Trophoblast cell (in vitro differentiated cells and primary cell): ENCODE data around the gene PRKN.
A peak's percentile ranks its signal among the peaks of the same experiment; 100 is the strongest.

Experiments
- DNase-seq, 2 donors: peaks; one replicate each; pipeline ENCODE4 v3.0.0-alpha.2; 2016
- H2AFZ ChIP-seq: 2 replicates; pipeline ENCODE4 v1.6.1; 2013; ENCODE audit warnings: low read length, moderate library complexity, mild to moderate bottlenecking; ENCODE audit not compliant: insufficient read depth, poor library complexity
- H2AK5ac ChIP-seq: 2 replicates; pipeline ENCODE4 v1.6.1; 2013; ENCODE audit warnings: mild to moderate bottlenecking, low read length
- H2BK120ac ChIP-seq: 2 replicates; pipeline ENCODE4 v1.6.1; 2013; ENCODE audit warnings: low read length, mild to moderate bottlenecking, moderate library complexity; ENCODE audit not compliant: insufficient read depth, poor library complexity
- H2BK12ac ChIP-seq: 2 replicates; pipeline ENCODE4 v1.6.1; 2013; ENCODE audit warnings: mild to moderate bottlenecking, low read length, moderate library complexity
- H2BK5ac ChIP-seq: 2 replicates; pipeline ENCODE4 v1.6.1; 2013; ENCODE audit warnings: low read length, low read depth, moderate library complexity, mild to moderate bottlenecking; ENCODE audit not compliant: poor library complexity
- H3K14ac ChIP-seq: 2 replicates; pipeline ENCODE4 v1.6.1; 2013; ENCODE audit warnings: mild to moderate bottlenecking, low read length
- H3K18ac ChIP-seq: 2 replicates; pipeline ENCODE4 v1.6.1; 2013; ENCODE audit warnings: mild to moderate bottlenecking, low read length
- H3K23ac ChIP-seq: 2 replicates; pipeline ENCODE4 v1.6.1; 2013; ENCODE audit warnings: low read length
- H3K27ac ChIP-seq: 2 replicates; pipeline ENCODE4 v1.5.1; 2013; ENCODE audit warnings: low read depth, mild to moderate bottlenecking, inconsistent platforms, low read length, moderate library complexity
- H3K27me3 ChIP-seq: 2 replicates; pipeline ENCODE4 v1.6.1; 2013; ENCODE audit warnings: inconsistent platforms, mild to moderate bottlenecking, low read length, moderate library complexity; ENCODE audit not compliant: insufficient read depth
- H3K36me3 ChIP-seq, 2 experiments: 1 replicate in 1 of 2; 2 replicates in 1 of 2; pipeline ENCODE4 v1.6.1; 2013; ENCODE audit warnings: low read length in 2 of 2, mild to moderate bottlenecking in 2 of 2, moderate library complexity in 1 of 2; ENCODE audit not compliant: insufficient read depth in 2 of 2, control insufficient read depth in 1 of 2
- H3K4ac ChIP-seq: 2 replicates; pipeline ENCODE4 v1.6.1; 2013; ENCODE audit warnings: low read depth, mild to moderate bottlenecking, low read length, moderate library complexity
- H3K4me1 ChIP-seq, 2 experiments: 1 replicate in 1 of 2; 2 replicates in 1 of 2; pipeline ENCODE4 v1.6.1; 2013; ENCODE audit warnings: low read length in 2 of 2, mild to moderate bottlenecking in 2 of 2, moderate library complexity in 1 of 2; ENCODE audit not compliant: insufficient read depth in 2 of 2, control insufficient read depth in 1 of 2
- H3K4me2 ChIP-seq: 2 replicates; pipeline ENCODE4 v1.6.1; 2013; ENCODE audit warnings: inconsistent platforms, mild to moderate bottlenecking, low read length, moderate library complexity
- H3K4me3 ChIP-seq: 2 replicates; pipeline ENCODE4 v1.5.1; 2013; ENCODE audit warnings: mild to moderate bottlenecking, low read depth, low read length, inconsistent platforms
- H3K79me1 ChIP-seq: one replicate; pipeline ENCODE4 v1.6.1; 2013; ENCODE audit warnings: low read length
- H3K79me2 ChIP-seq: 2 replicates; pipeline ENCODE4 v1.6.1; 2013; ENCODE audit warnings: low read length, mild to moderate bottlenecking; ENCODE audit not compliant: control insufficient read depth, insufficient read depth, poor library complexity
- H3K9ac ChIP-seq: 2 replicates; pipeline ENCODE4 v1.6.1; 2013; ENCODE audit warnings: mild to moderate bottlenecking, low read length
- H3K9me3 ChIP-seq: 2 replicates; pipeline ENCODE4 v1.6.1; 2013; ENCODE audit warnings: low read depth, mild to moderate bottlenecking, control low read depth, inconsistent platforms, low read length; ENCODE audit not compliant: insufficient read depth
- H4K12ac ChIP-seq: 2 replicates; pipeline ENCODE4 v1.6.1; 2013; ENCODE audit warnings: low read depth, mild to moderate bottlenecking, low read length, moderate library complexity
- H4K8ac ChIP-seq: 2 replicates; pipeline ENCODE4 v1.6.1; 2013; ENCODE audit warnings: low read depth, mild to moderate bottlenecking, low read length, moderate library complexity
- H4K91ac ChIP-seq: one replicate; pipeline ENCODE4 v1.6.1; 2013; ENCODE audit warnings: low read depth, mild to moderate bottlenecking, low read length, moderate library complexity
- WGBS: extraction: QIAGEN DNeasy Blood & Tissue Kit; methylation state at CpG from one replicate; pipeline ENCODE4 v1.1.7; 2013; ENCODE audit warnings: missing lambda C conversion rate; ENCODE audit not compliant: insufficient read length, insufficient coverage; ENCODE audit errors: extremely low coverage; 5-methylcytosine and 5-hydroxymethylcytosine counted together

Gene PRKN

DNA sequence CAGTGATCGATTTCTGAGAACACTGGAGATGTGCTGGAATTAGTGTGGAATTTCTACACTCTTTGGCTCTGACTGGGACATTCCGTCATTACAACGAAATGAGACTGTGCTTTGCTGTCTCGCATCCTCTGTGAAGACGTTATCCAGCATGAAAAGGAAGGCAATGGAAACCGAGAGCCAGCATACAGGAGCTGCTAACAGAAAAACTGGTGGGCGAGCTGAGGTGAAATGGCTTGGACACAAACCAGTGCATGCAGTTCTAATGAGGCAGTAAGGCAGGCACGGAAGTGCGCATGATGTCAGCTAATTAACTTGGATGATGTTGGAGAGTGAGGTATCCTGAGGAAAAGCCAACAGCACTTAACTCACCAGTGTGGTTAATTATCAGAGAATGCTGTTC is 1250.9 kb downstream of the PRKN start:
- Histone ChIP-seq H3K27me3 (no peaks in the 10 kb centered on the region), H2AK5ac (no peak overlapping the region), H4K91ac (no peak overlapping the region), H3K9ac (no peak overlapping the region), H3K9me3 (no peaks in the 10 kb centered on the region), H3K27ac (peak overlapping the region; percentile 12), H3K4me2 (no peak overlapping the region), H3K36me3 (no peaks in the 10 kb centered on the region), H3K14ac (no peak overlapping the region), H3K4ac (no peak overlapping the region), H3K79me2 (peaks cover 2% of the 10 kb centered on the region), H2BK5ac (peak overlapping the region; percentile 38), H2BK12ac (peak overlapping the region; percentile 45), H3K4me3 (no peak overlapping the region), H2BK120ac (no peak overlapping the region), H3K4me1 (peaks cover 2 to 3% of the 10 kb centered on the region in 2 experiments), H3K23ac (no peak overlapping the region), H3K18ac (no peak overlapping the region), H4K8ac (no peak overlapping the region), H2AFZ (peak overlapping the region; percentile 20), H4K12ac (no peak overlapping the region), H3K79me1 (peaks cover 10% of the 10 kb centered on the region)
- WGBS, result no CpG with 5 or more reads among the region's 9 CpGs
- DNase-seq, result no peak

DNA sequence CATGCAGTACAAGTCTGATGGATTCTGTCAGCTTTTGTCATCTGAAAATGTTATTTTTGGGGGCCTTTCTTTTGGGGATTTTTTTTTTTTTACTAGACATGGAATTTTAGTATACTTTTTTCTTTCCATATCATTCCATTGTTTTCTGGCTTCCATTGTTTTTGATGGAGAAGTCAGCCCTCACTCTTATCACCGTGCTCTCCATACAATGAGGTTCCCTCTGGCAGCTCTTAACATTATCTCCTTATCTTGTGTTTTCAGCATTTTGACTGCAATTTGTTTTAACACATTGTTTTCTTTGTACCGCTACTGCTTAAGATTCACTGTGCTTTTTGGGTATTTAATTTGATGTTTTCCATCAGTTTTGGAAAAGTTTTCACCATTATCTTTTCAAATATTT is 1262.2 kb downstream of the PRKN start:
- H2AK5ac ChIP-seq, result no peak overlapping the region
- H2BK120ac ChIP-seq, result no peak overlapping the region
- H2BK12ac ChIP-seq, result no peak overlapping the region

DNA sequence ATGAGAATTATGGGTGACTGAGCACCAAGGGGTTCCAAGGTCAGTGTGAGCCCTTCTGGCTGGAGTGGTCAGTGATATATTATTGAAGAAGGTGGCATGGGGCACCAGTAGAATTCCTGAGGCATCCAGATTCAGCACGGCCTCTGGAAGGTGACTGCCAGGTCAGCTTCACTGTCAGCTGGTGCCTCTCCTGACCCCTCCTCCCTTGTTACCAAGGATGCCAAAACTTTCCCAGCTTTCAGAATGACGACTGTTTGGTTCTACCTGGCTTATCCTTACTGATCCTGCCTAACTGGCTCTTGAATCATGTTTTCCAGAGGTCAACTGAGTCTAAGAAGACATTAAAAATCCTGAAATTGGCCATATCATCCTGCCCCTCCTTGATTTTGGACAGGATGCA is 1264.5 kb downstream of the PRKN start:
- no CpG with 5 or more reads among the region's 2 CpGs for WGBS

More for the DNA sequence above, 1262.2 kb downstream of the PRKN start:
- no peak overlapping the region for H2BK5ac ChIP-seq
- no peaks in the 10 kb centered on the region for H3K79me2 ChIP-seq
- no peak for DNase-seq
- H3K4ac ChIP-seq, result no peak overlapping the region
- H3K18ac ChIP-seq, result no peak overlapping the region
- no peak overlapping the region for H3K4me2 ChIP-seq
- no peak overlapping the region for H3K4me3 ChIP-seq
- peaks cover under 1% of the 10 kb centered on the region for H3K79me1 ChIP-seq
- no CpG with 5 or more reads among the region's 2 CpGs for WGBS
- no peak overlapping the region for H2AFZ ChIP-seq
- H4K8ac ChIP-seq, result no peak overlapping the region
- no peak overlapping the region for H3K14ac ChIP-seq
- H4K12ac ChIP-seq, result no peak overlapping the region
- H3K9me3 ChIP-seq, result no peaks in the 10 kb centered on the region
- no peaks in the 10 kb centered on the region for H3K36me3 ChIP-seq
- H3K4me1 ChIP-seq, result no peaks in the 10 kb centered on the region
- H3K23ac ChIP-seq, result no peak overlapping the region
- H3K27ac ChIP-seq, result no peak overlapping the region
- no peak overlapping the region for H3K9ac ChIP-seq
- H3K27me3 ChIP-seq, result no peaks in the 10 kb centered on the region
- no peak overlapping the region for H4K91ac ChIP-seq

DNA sequence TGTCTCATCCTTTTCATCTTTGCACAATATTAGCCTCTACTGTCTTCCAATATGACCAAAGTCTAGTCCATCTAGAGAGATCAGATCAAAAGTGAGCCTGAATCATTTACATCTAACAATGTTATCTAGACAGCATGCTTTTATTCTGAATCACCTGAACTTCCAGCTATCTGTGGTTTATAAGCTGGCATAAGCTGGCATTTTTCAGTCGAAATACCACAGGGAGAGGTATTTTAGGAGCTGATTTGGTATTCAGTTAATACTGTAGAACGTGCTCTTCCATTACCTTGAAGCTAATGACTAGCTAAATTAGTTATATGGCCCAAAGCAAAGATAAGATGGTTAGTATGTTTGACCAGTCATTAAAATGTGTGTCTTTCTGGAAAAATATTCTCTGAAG is 1265.4 kb downstream of the PRKN start:
- peaks cover 4% of the 10 kb centered on the region for H3K79me1 ChIP-seq
- no peak overlapping the region for H2AK5ac ChIP-seq
- H3K4me3 ChIP-seq, result no peak overlapping the region
- H3K9me3 ChIP-seq, result no peaks in the 10 kb centered on the region
- H3K79me2 ChIP-seq, result no peaks in the 10 kb centered on the region
- WGBS, result no CpG with 5 or more reads among the region's 2 CpGs
- no peak overlapping the region for H2AFZ ChIP-seq
- no peak overlapping the region for H3K9ac ChIP-seq
- H3K4ac ChIP-seq, result no peak overlapping the region
- no peak overlapping the region for H2BK120ac ChIP-seq
- H3K18ac ChIP-seq, result no peak overlapping the region
- H3K36me3 ChIP-seq, result no peaks in the 10 kb centered on the region
- no peak overlapping the region for H3K4me2 ChIP-seq
- H3K4me1 ChIP-seq, result peaks cover 2 to 5% of the 10 kb centered on the region in 2 experiments
- no peak overlapping the region for H3K14ac ChIP-seq
- H3K23ac ChIP-seq, result no peak overlapping the region
- no peaks in the 10 kb centered on the region for H3K27me3 ChIP-seq
- no peak overlapping the region for H4K91ac ChIP-seq
- H2BK12ac ChIP-seq, result no peak overlapping the region
- no peak overlapping the region for H4K12ac ChIP-seq
- H3K27ac ChIP-seq, result no peak overlapping the region
- peak in 1 of 2 donors; percentile 65 for DNase-seq
- H2BK5ac ChIP-seq, result no peak overlapping the region
- no peak overlapping the region for H4K8ac ChIP-seq

More for the DNA sequence above, 1264.5 kb downstream of the PRKN start:
- Histone ChIP-seq H4K8ac (no peak overlapping the region), H3K23ac (no peak overlapping the region), H4K91ac (no peak overlapping the region), H3K4me2 (no peak overlapping the region), H3K14ac (no peak overlapping the region), H3K9me3 (no peaks in the 10 kb centered on the region), H3K27ac (no peak overlapping the region), H2BK12ac (no peak overlapping the region), H3K4me3 (no peak overlapping the region), H3K27me3 (no peaks in the 10 kb centered on the region), H2AFZ (no peak overlapping the region), H3K4me1 (peaks cover 2 to 5% of the 10 kb centered on the region in 2 experiments), H2AK5ac (no peak overlapping the region), H3K79me1 (peaks cover 4% of the 10 kb centered on the region), H3K4ac (no peak overlapping the region), H3K79me2 (no peaks in the 10 kb centered on the region), H2BK5ac (no peak overlapping the region), H3K9ac (no peak overlapping the region), H3K18ac (no peak overlapping the region), H2BK120ac (no peak overlapping the region), H4K12ac (no peak overlapping the region), H3K36me3 (no peaks in the 10 kb centered on the region)
- no peak for DNase-seq
